ENCODE results near the gene HBB. TPM values are rescaled to one million over a fixed set of nuclear protein-coding genes. Genes with fewer than 3 reads are reported as not detected.
"Not testable (repeated sequence)": the region's sequence is repeated elsewhere in the genome, so short reads cannot be mapped to it uniquely, and the experiment has no call there.

HBB gene
- total RNA-seq, 1 donor from 2014 or later = 100 TPM

DNA sequence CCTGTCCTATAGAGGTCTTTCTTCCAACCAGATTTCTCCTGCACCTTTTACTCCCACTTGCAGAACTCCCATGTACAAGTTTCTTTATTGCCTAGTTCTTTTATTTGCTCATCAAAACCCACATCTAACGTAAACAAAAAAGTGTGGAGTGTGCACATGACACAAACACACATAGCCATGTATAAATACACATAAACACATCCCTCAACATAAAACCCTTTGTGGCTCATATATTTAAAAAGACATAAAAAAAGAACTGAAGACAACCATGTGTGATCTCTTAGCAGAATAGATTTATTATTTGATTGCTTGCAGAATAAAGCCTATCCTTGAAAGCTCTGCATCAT, 26.0 kb upstream of the HBB start:
- Histone ChIP-seq H3K36me3 (no peaks in the 10 kb centered on the region), H3K9me3 (replicated peaks) (no peaks in the 10 kb centered on the region), H3K27me3 (ENCODE audit: low read depth) (no peaks in the 10 kb centered on the region), H3K27ac (replicated peaks) (no peak overlapping the region), H3K4me3 (no peak overlapping the region), H3K4me1 (no peaks in the 10 kb centered on the region)
- intact Hi-C loops (cut with micrococcal nuclease) = no loop called here
- DNase-seq = no peak
- TF ChIP-seq, protein P1, sequence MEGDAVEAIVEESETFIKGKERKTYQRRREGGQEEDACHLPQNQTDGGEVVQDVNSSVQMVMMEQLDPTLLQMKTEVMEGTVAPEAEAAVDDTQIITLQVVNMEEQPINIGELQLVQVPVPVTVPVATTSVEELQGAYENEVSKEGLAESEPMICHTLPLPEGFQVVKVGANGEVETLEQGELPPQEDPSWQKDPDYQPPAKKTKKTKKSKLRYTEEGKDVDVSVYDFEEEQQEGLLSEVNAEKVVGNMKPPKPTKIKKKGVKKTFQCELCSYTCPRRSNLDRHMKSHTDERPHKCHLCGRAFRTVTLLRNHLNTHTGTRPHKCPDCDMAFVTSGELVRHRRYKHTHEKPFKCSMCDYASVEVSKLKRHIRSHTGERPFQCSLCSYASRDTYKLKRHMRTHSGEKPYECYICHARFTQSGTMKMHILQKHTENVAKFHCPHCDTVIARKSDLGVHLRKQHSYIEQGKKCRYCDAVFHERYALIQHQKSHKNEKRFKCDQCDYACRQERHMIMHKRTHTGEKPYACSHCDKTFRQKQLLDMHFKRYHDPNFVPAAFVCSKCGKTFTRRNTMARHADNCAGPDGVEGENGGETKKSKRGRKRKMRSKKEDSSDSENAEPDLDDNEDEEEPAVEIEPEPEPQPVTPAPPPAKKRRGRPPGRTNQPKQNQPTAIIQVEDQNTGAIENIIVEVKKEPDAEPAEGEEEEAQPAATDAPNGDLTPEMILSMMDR (IDR thresholded peaks at IDR 0.05; ENCODE audit: borderline replicate concordance) = no peak

DNA sequence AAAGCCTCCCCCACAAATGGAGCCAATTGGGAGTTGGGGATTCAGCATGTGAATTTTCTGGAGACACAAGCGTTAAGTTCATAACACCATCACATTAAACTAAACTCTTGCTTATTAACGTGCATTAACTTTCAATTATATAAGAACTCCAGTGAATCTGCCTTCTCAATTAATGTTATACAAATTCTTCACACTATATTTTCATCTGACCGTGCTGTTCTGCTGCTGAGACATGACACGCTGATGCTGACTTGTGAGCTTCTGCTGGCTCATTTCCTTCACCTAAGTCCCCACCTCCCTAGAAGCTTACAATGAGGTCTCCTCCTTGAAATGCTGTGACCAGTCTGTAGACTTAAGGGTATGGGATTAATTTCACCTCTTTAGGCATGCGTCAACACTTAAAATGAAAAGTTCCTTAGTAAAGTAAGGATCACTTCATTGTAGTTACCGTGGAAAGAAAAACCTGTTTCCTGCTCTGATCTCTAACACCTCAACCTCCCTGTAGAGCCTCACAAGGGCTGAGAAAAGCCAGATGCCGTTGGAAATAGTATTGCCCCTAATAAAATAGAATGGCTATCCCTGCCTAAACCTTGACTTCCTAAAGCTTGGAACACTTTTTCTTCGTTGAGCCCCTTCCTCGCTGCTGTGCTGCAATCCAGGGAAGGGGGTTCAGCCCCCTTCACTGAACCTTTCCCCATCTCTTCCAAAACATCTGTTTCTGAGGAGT, 25.5 kb upstream of the HBB start:
- Histone ChIP-seq H3K4me1 (no peaks in the 10 kb centered on the region), H3K36me3 (no peaks in the 10 kb centered on the region), H3K9me3 (replicated peaks) (no peaks in the 10 kb centered on the region), H3K27ac (replicated peaks) (no peak overlapping the region), H3K4me3 (no peak overlapping the region), H3K27me3 (ENCODE audit: low read depth) (no peaks in the 10 kb centered on the region)
- DNase-seq = no peak
- intact Hi-C loops (cut with micrococcal nuclease) = no loop called here
- TF ChIP-seq, protein P1 (IDR thresholded peaks at IDR 0.05; ENCODE audit: borderline replicate concordance) = no peak

DNA sequence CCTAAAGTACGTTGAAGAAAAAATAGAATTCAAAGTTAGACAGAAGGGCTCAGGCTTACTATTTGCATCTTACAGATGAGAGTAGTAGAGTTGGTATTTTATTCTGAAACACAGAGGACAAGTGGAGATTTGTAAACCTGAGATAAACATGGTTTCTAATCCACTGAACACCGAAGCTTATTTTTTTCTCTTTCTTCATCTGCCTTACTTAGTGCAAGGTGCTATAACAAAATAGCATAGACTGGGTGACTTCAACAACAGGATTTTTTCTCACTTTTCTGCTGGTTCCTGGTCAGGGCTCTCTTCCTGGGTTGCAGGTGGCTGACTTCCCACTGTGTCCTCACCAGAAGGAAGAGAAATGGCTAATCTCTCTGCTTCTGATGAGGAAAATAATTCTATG, 24.9 kb upstream of the HBB start:
- no peaks in the 10 kb centered on the region for H3K4me1 ChIP-seq
- no peaks in the 10 kb centered on the region for H3K27me3 ChIP-seq (ENCODE audit: low read depth)
- H3K9me3 ChIP-seq (replicated peaks) = no peaks in the 10 kb centered on the region
- no peak overlapping the region for H3K4me3 ChIP-seq
- H3K27ac ChIP-seq (replicated peaks) = no peak overlapping the region
- DNase-seq = no peak
- no peaks in the 10 kb centered on the region for H3K36me3 ChIP-seq
- intact Hi-C loops (cut with micrococcal nuclease) = no loop called here
- TF ChIP-seq, protein P1 (IDR thresholded peaks at IDR 0.05; ENCODE audit: borderline replicate concordance) = no peak

DNA sequence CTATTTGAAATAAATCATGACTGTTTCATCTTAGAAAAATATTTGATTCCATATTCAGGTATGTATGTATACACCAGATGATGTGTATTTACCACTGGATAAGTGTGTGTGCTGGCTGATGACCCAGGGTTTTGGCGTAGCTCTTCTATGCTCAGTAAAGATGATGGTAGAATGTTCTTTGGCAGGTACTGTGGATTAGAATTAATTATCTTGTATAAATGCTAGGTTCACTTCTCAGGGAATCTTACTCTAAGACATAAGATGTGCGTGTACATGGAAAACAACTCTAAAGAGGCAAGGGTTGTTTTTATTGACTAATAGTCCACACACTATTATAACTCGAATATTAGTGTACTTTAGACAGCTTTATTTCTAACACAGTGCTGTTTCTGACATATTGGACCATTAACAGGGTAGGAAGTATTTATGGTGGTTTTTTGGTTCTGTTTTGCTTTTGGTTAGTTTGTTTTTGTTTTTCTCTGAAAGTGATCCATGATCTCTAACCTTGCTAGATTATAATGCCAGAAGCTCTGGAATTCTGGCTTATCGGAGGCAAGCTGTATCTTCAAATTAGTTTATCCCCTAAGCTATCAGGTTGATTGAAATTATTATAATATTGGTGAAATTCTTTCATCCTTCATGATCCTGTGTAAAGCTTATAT, 23.8 kb upstream of the HBB start:
- H3K27ac ChIP-seq (replicated peaks) = no peak overlapping the region
- intact Hi-C loops (cut with micrococcal nuclease) = no loop called here
- no peak overlapping the region for H3K4me3 ChIP-seq
- no peaks in the 10 kb centered on the region for H3K36me3 ChIP-seq
- TF ChIP-seq, protein P1 (IDR thresholded peaks at IDR 0.05; ENCODE audit: borderline replicate concordance) = no peak
- no peaks in the 10 kb centered on the region for H3K9me3 ChIP-seq (replicated peaks)
- no peaks in the 10 kb centered on the region for H3K4me1 ChIP-seq
- no peaks in the 10 kb centered on the region for H3K27me3 ChIP-seq (ENCODE audit: low read depth)
- no peak for DNase-seq

DNA sequence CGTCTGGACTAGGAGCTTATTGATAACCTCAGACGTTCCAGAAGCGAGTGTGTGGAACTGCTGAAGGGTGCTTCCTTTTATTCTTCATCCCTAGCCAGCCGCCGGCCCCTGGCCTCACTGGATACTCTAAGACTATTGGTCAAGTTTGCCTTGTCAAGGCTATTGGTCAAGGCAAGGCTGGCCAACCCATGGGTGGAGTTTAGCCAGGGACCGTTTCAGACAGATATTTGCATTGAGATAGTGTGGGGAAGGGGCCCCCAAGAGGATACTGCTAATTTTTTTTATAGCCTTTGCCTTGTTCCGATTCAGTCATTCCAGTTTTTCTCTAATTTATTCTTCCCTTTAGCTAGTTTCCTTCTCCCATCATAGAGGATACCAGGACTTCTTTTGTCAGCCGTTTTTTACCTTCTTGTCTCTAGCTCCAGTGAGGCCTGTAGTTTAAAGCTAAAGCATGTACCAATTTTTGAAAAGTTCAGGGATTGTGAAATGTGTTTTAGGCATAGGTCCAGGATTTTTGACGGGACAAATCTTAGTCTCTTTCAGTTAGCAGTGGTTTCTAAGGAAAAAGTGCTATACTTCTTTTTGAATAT, 23.0 kb upstream of the HBB start, which contains the start of gene HBG1:
TSS of gene HBG1 (minus strand) at position 51 of the 590 bp plus-strand sequence. CDS start 53 bp downstream, outside the sequence.
- H3K9me3 ChIP-seq (replicated peaks); H3K27ac ChIP-seq (replicated peaks); DNase-seq; H3K36me3 ChIP-seq; H3K27me3 ChIP-seq (ENCODE audit: low read depth); H3K4me3 ChIP-seq; H3K4me1 ChIP-seq; intact Hi-C loops (cut with micrococcal nuclease): not testable (repeated sequence)

DNA sequence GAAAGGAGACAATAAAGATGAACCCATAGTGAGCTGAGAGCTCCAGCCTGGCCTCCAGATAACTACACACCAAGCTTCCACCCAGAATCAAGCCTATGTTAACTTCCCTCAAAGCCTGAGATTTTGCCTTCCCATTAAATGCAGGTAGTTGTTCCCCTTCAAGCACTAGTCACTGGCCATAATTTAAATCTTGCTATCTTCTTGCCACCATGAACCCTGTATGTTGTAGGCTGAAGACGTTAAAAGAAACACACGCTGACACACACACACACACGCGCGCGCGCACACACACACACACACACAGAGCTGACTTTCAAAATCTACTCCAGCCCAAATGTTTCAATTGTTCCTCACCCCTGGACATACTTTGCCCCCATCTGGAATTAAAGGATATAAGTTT, 21.6 kb upstream of the HBB start:
- DNase-seq; H3K9me3 ChIP-seq (replicated peaks); H3K27me3 ChIP-seq (ENCODE audit: low read depth); H3K4me3 ChIP-seq; H3K36me3 ChIP-seq; H3K4me1 ChIP-seq; intact Hi-C loops (cut with micrococcal nuclease); H3K27ac ChIP-seq (replicated peaks): not testable (repeated sequence)

Data from left ventricle myocardium inferior (tissue), 1 donor.